ENCODE measurements around the gene POU2F1.

POU2F1 gene

GRCh38 chr1:167413328-167413727 is 192.6 kb downstream of the POU2F1 start:
- DNase-seq (ENCODE audit: low read depth in 2 of 3, low spot score in 2 of 3), result no peak

- no peak for DNase-seq (ENCODE audit: low read depth in 2 of 3, low spot score in 2 of 3)
These were observed 195.8 kb downstream of the POU2F1 start for GRCh38 chr1:167416506-167416905.

GRCh38 chr1:167418391-167418790 is 197.7 kb downstream of the POU2F1 start:
- DNase-seq (ENCODE audit: low read depth in 2 of 3, low spot score in 2 of 3), result no peak

GRCh38 chr1:167419245-167419644 is 198.6 kb downstream of the POU2F1 start:
- no peak for DNase-seq (ENCODE audit: low read depth in 2 of 3, low spot score in 2 of 3)

GRCh38 chr1:167420510-167420909 is 199.8 kb downstream of the POU2F1 start:
- DNase-seq (ENCODE audit: low read depth in 2 of 3, low spot score in 2 of 3), result no peak

GRCh38 chr1:167423684-167424619 is 203.3 kb downstream of the POU2F1 start:
- no peak for DNase-seq (ENCODE audit: low read depth in 2 of 3, low spot score in 2 of 3)

- DNase-seq (ENCODE audit: low read depth in 2 of 3, low spot score in 2 of 3), result no peak
These were observed 204.8 kb downstream of the POU2F1 start for GRCh38 chr1:167425482-167425881.

GRCh38 chr1:167426716-167427115 is 206.0 kb downstream of the POU2F1 start:
- no peak for DNase-seq (ENCODE audit: low read depth in 2 of 3, low spot score in 2 of 3)

GRCh38 chr1:167427848-167428247 is 207.2 kb downstream of the POU2F1 start:
- no peak for DNase-seq (ENCODE audit: low read depth in 2 of 3, low spot score in 2 of 3)

GRCh38 chr1:167428395-167428794 is 207.7 kb downstream of the POU2F1 start:
- no peak for DNase-seq (ENCODE audit: low read depth in 2 of 3, low spot score in 2 of 3)

GRCh38 chr1:167429612-167430011 is 208.9 kb downstream of the POU2F1 start:
- DNase-seq (ENCODE audit: low read depth in 2 of 3, low spot score in 2 of 3), result no peak

GRCh38 chr1:167430134-167430848 is 209.6 kb downstream of the POU2F1 start:
- no peak for DNase-seq (ENCODE audit: low read depth in 2 of 3, low spot score in 2 of 3)

- DNase-seq (ENCODE audit: low read depth in 2 of 3, low spot score in 2 of 3), result no peak
These were observed 210.2 kb downstream of the POU2F1 start for GRCh38 chr1:167430849-167431242.

GRCh38 chr1:167431261-167431908 is 210.7 kb downstream of the POU2F1 start:
- DNase-seq (ENCODE audit: low read depth in 2 of 3, low spot score in 2 of 3), result no peak

- no peak for DNase-seq (ENCODE audit: low read depth in 2 of 3, low spot score in 2 of 3)
These were observed 211.4 kb downstream of the POU2F1 start for GRCh38 chr1:167431909-167432650.

- DNase-seq (ENCODE audit: low read depth in 2 of 3, low spot score in 2 of 3), result no peak
These were observed 212.1 kb downstream of the POU2F1 start for GRCh38 chr1:167432780-167433179.

- no peak for DNase-seq (ENCODE audit: low read depth in 2 of 3, low spot score in 2 of 3)
These were observed 213.2 kb downstream of the POU2F1 start for GRCh38 chr1:167433884-167434283.

- DNase-seq (ENCODE audit: low read depth in 2 of 3, low spot score in 2 of 3), result no peak
These were observed 213.6 kb downstream of the POU2F1 start for GRCh38 chr1:167434306-167434705.

- DNase-seq (ENCODE audit: low read depth in 2 of 3, low spot score in 2 of 3), result no peak
These were observed 214.8 kb downstream of the POU2F1 start for GRCh38 chr1:167435484-167435883.

- no peak for DNase-seq (ENCODE audit: low read depth in 2 of 3, low spot score in 2 of 3)
These were observed 217.8 kb downstream of the POU2F1 start for GRCh38 chr1:167438171-167439138.
